Endothelial cell of umbilical vein (primary cell): Measurements from ENCODE around the gene AMIGO3.

Experiments used
- MYC ChIP-seq: IDR thresholded peaks from one replicate; pipeline ENCODE4 v1.6.1; 2011; ENCODE audit warnings: mild to moderate bottlenecking, low read depth, low read length
- POLR2A ChIP-seq: IDR thresholded peaks from 2 replicates; pipeline ENCODE4 v1.6.1; 2012; ENCODE audit warnings: low read depth, mild to moderate bottlenecking, control low read depth, low read length
- POLR2AphosphoS5 ChIP-seq: IDR thresholded peaks from 2 replicates; pipeline ENCODE4 v1.6.1; 2012; ENCODE audit warnings: low read depth, mild to moderate bottlenecking, control low read depth, low read length, moderate library complexity; ENCODE audit not compliant: insufficient read depth

DNA sequence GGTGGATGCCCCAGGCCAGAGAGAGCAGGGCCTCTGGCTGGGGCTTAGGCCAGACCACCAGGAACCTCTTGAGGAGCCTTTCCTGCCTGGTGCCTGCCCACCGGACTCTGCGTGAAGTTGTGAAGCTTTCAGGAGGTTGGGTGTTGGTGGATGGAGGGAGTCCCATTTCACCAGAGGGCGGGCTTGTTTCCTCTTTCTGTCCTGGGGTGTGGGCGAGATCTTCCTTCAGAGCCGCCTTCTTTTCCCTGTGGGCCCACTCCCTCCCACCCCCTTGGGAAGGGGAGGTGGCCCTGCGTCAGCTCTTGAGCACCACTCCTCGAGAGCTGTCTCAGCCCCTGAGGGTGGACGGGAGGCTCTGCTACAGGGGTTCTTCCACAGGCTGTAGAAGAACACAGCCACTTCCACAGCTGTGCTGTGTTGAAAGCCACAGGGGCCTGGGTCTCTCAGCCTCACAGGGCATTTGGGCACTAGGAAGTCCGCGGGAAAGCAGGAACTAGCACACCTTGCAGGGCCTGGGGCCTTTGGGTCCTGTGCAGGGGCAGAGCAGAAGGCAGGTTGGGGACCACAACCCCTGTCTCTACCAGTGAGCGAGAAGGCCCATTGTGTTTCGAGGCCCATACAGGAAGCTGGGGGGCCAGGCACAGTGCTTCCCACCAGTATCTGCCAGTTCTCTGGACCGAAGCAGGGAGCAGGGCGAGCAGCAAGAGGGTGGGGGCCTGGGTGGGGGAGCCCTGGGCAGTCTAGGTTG is 2.1 kb downstream of the AMIGO3 start:
- TF ChIP-seq MYC (no peak), POLR2A (no peak), POLR2AphosphoS5 (no peak)
